Measurements from ENCODE around the gene KCNMA1.

The KCNMA1 gene

GRCh38 chr10:76977046-76977445 lies 660.6 kb downstream of the KCNMA1 start:
- DNase-seq (ENCODE audit: low read depth) = no peak

- no peak for DNase-seq (ENCODE audit: low read depth)
Observed at GRCh38 chr10:76976142-76976541, 661.5 kb downstream of the KCNMA1 start.

GRCh38 chr10:76975126-76975525 lies 662.5 kb downstream of the KCNMA1 start:
- DNase-seq (ENCODE audit: low read depth) = no peak

GRCh38 chr10:76974017-76974691 lies 663.5 kb downstream of the KCNMA1 start:
- DNase-seq (ENCODE audit: low read depth) = no peak

GRCh38 chr10:76973091-76974016 lies 664.3 kb downstream of the KCNMA1 start:
- DNase-seq (ENCODE audit: low read depth) = no peak

GRCh38 chr10:76972541-76972940 lies 665.1 kb downstream of the KCNMA1 start:
- no peak for DNase-seq (ENCODE audit: low read depth)

GRCh38 chr10:76971547-76972170 lies 665.9 kb downstream of the KCNMA1 start:
- DNase-seq (ENCODE audit: low read depth) = no peak

GRCh38 chr10:76970711-76971519 lies 666.7 kb downstream of the KCNMA1 start:
- no peak for DNase-seq (ENCODE audit: low read depth)

- DNase-seq (ENCODE audit: low read depth) = no peak
Observed at GRCh38 chr10:76969366-76969948, 668.2 kb downstream of the KCNMA1 start.

GRCh38 chr10:76968483-76968882 lies 669.1 kb downstream of the KCNMA1 start:
- DNase-seq (ENCODE audit: low read depth) = no peak

GRCh38 chr10:76962851-76963250 lies 674.8 kb downstream of the KCNMA1 start:
- no peak for DNase-seq (ENCODE audit: low read depth)

- no peak for DNase-seq (ENCODE audit: low read depth)
Observed at GRCh38 chr10:76961841-76962240, 675.8 kb downstream of the KCNMA1 start.

GRCh38 chr10:76959111-76959510 lies 678.5 kb downstream of the KCNMA1 start:
- no peak for DNase-seq (ENCODE audit: low read depth)

GRCh38 chr10:76954838-76955237 lies 682.8 kb downstream of the KCNMA1 start:
- no peak for DNase-seq (ENCODE audit: low read depth)

- DNase-seq (ENCODE audit: low read depth) = no peak
Observed at GRCh38 chr10:76950354-76950753, 687.3 kb downstream of the KCNMA1 start.

GRCh38 chr10:76946270-76946669 lies 691.3 kb downstream of the KCNMA1 start:
- no peak for DNase-seq (ENCODE audit: low read depth)

GRCh38 chr10:76945166-76945565 lies 692.4 kb downstream of the KCNMA1 start:
- no peak for DNase-seq (ENCODE audit: low read depth)

- DNase-seq (ENCODE audit: low read depth) = no peak
Observed at GRCh38 chr10:76944640-76945039, 693.0 kb downstream of the KCNMA1 start.

- no peak for DNase-seq (ENCODE audit: low read depth)
Observed at GRCh38 chr10:76942628-76943416, 694.8 kb downstream of the KCNMA1 start.

- DNase-seq (ENCODE audit: low read depth) = no peak
Observed at GRCh38 chr10:76939933-76940468, 697.6 kb downstream of the KCNMA1 start.

All from activated T-cell treated with anti-CD3 and anti-CD28 coated beads for 48 hours (primary cell).